GM12872 (cell line): ENCODE measurements around the gene BICD2.

Experiments
- TF ChIP-seq, protein P1 (sequence below): IDR thresholded peaks from 3 replicates; pipeline ENCODE4 v1.5.1; 2011; ENCODE audit warnings: low read depth, mild to moderate bottlenecking, low read length, moderate library complexity; ENCODE audit not compliant: insufficient read depth

BICD2 gene

DNA sequence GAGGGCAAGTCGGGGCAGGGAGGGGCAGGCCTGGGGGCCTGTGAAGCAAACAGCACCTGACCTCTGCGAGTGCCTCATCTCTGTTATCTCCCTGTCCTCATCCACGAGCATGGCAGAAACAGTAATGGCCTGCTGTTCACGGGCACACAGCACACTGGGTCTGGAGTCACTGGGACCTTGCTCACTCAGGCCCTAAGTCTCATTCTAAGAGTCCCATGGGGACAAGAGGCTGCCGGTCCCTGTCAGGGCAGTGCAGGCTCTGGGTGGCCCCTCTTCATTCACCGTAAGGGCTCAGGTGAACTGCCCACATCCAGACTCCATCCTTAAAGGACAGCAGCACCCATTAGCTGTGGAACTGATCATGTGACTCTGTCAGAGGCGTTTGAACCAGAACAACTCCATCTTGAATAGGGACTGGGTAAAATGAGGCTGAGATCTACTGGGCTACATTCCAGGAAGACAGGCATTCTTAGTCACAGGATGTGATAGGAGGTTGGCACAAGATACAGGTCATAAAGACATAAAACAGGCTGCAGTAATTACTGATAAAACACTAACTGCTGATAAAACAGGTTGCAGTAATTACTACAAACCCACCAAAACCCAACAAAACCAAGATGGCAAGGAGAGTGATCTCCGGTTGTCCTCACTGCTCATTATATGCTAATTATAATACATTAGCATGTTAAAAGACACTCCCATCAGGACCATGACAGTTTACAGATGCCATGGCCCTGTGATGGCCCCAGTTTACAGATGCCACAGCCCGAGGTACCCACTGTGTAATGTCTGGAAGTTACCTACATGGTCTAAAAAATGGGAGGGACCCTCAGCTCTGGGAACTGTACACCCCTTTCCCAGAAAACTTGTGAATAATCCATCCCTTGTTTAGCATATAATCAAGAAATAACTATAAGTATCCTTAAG lies 28.7 kb downstream of the BICD2 start:
- TF ChIP-seq, protein P1, sequence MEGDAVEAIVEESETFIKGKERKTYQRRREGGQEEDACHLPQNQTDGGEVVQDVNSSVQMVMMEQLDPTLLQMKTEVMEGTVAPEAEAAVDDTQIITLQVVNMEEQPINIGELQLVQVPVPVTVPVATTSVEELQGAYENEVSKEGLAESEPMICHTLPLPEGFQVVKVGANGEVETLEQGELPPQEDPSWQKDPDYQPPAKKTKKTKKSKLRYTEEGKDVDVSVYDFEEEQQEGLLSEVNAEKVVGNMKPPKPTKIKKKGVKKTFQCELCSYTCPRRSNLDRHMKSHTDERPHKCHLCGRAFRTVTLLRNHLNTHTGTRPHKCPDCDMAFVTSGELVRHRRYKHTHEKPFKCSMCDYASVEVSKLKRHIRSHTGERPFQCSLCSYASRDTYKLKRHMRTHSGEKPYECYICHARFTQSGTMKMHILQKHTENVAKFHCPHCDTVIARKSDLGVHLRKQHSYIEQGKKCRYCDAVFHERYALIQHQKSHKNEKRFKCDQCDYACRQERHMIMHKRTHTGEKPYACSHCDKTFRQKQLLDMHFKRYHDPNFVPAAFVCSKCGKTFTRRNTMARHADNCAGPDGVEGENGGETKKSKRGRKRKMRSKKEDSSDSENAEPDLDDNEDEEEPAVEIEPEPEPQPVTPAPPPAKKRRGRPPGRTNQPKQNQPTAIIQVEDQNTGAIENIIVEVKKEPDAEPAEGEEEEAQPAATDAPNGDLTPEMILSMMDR, result no peak

DNA sequence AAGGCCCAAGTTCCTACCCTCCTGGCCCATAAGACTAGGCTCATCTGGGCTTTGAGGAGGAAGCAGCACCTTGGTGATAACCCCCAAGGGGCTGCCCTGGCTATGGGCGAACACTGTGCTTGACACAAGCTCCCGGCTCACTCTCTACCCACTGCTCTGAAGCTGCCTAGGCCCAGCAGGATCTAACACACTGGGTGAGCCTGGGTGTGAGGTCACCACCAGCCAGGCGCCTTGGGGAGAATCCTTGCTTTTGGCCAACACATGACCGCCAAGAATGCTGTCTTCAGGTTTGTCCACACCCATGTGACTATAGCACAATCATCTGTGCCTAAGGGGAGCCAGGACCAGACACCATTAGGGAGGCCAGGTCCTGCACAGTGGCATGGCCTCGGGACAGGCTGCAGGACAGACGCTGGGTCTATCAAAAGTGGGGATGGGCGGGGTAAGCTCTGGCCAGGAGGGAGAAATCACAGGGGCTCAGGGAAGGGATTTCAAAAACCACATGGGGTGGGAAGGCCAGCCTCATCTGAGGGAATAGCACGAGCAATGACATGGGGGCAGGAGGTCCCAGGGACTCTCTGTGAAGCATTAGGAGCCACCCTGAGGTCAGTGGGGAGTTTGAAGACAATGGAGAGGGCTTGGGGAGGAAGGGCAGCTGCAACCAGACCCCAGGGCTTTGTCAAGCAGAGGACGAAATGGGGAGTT lies 29.6 kb downstream of the BICD2 start:
- TF ChIP-seq, protein P1, result no peak

GRCh38 chr9:92730897-92731296 lies 33.7 kb downstream of the BICD2 start:
- TF ChIP-seq, protein P1, result no peak

GRCh38 chr9:92729735-92730155 lies 34.9 kb downstream of the BICD2 start:
- TF ChIP-seq, protein P1, result no peak

- TF ChIP-seq, protein P1, result peak; percentile 81
These were observed 35.5 kb downstream of the BICD2 start for GRCh38 chr9:92728831-92729734.

GRCh38 chr9:92727716-92728700 lies 36.6 kb downstream of the BICD2 start:
- TF ChIP-seq, protein P1, result no peak
